Uterus (tissue), 4 donors: ENCODE data around the gene SPATA18. TPM values are rescaled to one million over a fixed set of nuclear protein-coding genes. Genes with fewer than 3 reads are reported as not detected.

Experiments
- DNase-seq, 2 donors: peaks; one replicate each; pipeline ENCODE4 v3.0.0-alpha.2; 2019 to 2020
- H3K27ac ChIP-seq, 2 donors: fragments of 200-600 bp; sonication (generic); 1 replicate in 1 of 2; 2 replicates in 1 of 2; pipeline ENCODE4 v1.5.1; 2016 to 2018
- H3K27me3 ChIP-seq, 2 donors: fragments of 200-600 bp; sonication (generic); one replicate each; pipeline ENCODE4 v1.5.1; 2018 to 2019; ENCODE audit warnings: control low read depth in 1 of 2
- H3K36me3 ChIP-seq, 2 donors: fragments of 200-600 bp; sonication (generic); one replicate each; pipeline ENCODE4 v1.5.1; 2019; ENCODE audit warnings: control low read depth in 1 of 2
- H3K4me1 ChIP-seq, 2 donors: fragments of 200-600 bp; sonication (generic); one replicate each; pipeline ENCODE4 v1.5.1; 2018 to 2019; ENCODE audit warnings: control low read depth in 1 of 2
- H3K4me3 ChIP-seq, 2 donors: fragments of 200-600 bp; sonication (generic); 1 replicate in 1 of 2; 2 replicates in 1 of 2; pipeline ENCODE4 v1.5.1; 2018 to 2019; ENCODE audit warnings: mild to moderate bottlenecking in 1 of 2
- H3K9me3 ChIP-seq, 2 donors: fragments of 200-600 bp; sonication (generic); one replicate each; pipeline ENCODE4 v1.5.1; 2019; ENCODE audit warnings: control low read depth in 1 of 2
- CTCF ChIP-seq, 4 experiments: fragments of 200-600 bp in 2 of 4; fragments of 450-650 bp in 2 of 4; sonication (generic) in 2 of 4; IDR thresholded peaks; one replicate each; pipeline ENCODE4 v1.5.1; 2016 to 2019; ENCODE audit warnings: antibody characterized with exemption in 4 of 4, mild to moderate bottlenecking in 2 of 4, moderate library complexity in 1 of 4
- POLR2A ChIP-seq, 2 donors: fragments of 450-650 bp; IDR thresholded peaks; one replicate each; pipeline ENCODE4 v1.6.1; 2016; ENCODE audit warnings: antibody characterized with exemption in 2 of 2, mild to moderate bottlenecking in 1 of 2, moderate library complexity in 1 of 2
- intact Hi-C: fragments of 100-400 bp; cut with DNase I; formaldehyde crosslinking; loops from one replicate; pipeline ENCODE4 v1.15.1; 2023; ENCODE audit warnings: low total_unique reads
- total RNA-seq, 4 donors: library from RNA; depleted of rRNA in 3 of 4; stranded (reverse); fragments of >200 nt in 3 of 4; gene quantifications; one replicate each; pipeline versions ENCODE4 v1.1.0 to v1.2.4, GENCODE V29; 2014 to 2023
- donor health status: DM: yes; HTN: yes; CAD: no.

The SPATA18 gene
- total RNA-seq, 4 donors from 2014 or later, result under 0.01 to 12.2 (median 4.2) TPM

GRCh38 chr4:52017814-52018213, 33.3 kb upstream of the SPATA18 start:
- Histone ChIP-seq H3K4me1 (no peaks in the 10 kb centered on the region), H3K27me3 (no peaks in the 10 kb centered on the region), H3K27ac (no peak overlapping the region), H3K4me3 (no peak overlapping the region), H3K36me3 (no peaks in the 10 kb centered on the region), H3K9me3 (no peaks in the 10 kb centered on the region)
- no peak for DNase-seq
- intact Hi-C loops, result no loop called here
- TF ChIP-seq POLR2A (IDR thresholded peaks at IDR 0.05) (no peak), CTCF (IDR thresholded peaks at IDR 0.05) (no peak)

GRCh38 chr4:52019936-52020657, 31.0 kb upstream of the SPATA18 start, which contains the start of gene LRRC66:
TSS of gene LRRC66 (minus strand) at chr4:52020363. CDS start at chr4:52017613, 2,750 bp downstream.
- Histone ChIP-seq H3K27ac (no peak within 1 kb of the TSS), H3K27me3 (no peaks in the 10 kb centered on the region), H3K4me3 (no peak within 1 kb of the TSS), H3K36me3 (no peaks in the 10 kb centered on the region), H3K9me3 (no peaks in the 10 kb centered on the region), H3K4me1 (no peaks in the 10 kb centered on the region)
- no peak for TF ChIP-seq CTCF (IDR thresholded peaks at IDR 0.05)
- TF ChIP-seq POLR2A (IDR thresholded peaks at IDR 0.05), result no peak
- no peak for DNase-seq
- intact Hi-C loops, result no loop called here

- no peaks in the 10 kb centered on the region for H3K36me3 ChIP-seq
- no peaks in the 10 kb centered on the region for H3K27me3 ChIP-seq
- H3K27ac ChIP-seq, result no peak overlapping the region
- no peaks in the 10 kb centered on the region for H3K9me3 ChIP-seq
- H3K4me1 ChIP-seq, result no peaks in the 10 kb centered on the region
- TF ChIP-seq CTCF (IDR thresholded peaks at IDR 0.05) (no peak), POLR2A (IDR thresholded peaks at IDR 0.05) (no peak)
- DNase-seq, result no peak
- intact Hi-C loops, result no loop called here
- H3K4me3 ChIP-seq, result no peak overlapping the region
Measured at GRCh38 chr4:52028970-52029369, 22.1 kb upstream of the SPATA18 start.

- TF ChIP-seq CTCF (IDR thresholded peaks at IDR 0.05), result no peak
- TF ChIP-seq POLR2A (IDR thresholded peaks at IDR 0.05), result no peak
- intact Hi-C loops, result no loop called here
- Histone ChIP-seq H3K27ac (no peak overlapping the region), H3K4me1 (peaks cover 0 to 7% of the 10 kb centered on the region in 2 donors), H3K4me3 (no peak overlapping the region), H3K9me3 (no peaks in the 10 kb centered on the region), H3K36me3 (no peaks in the 10 kb centered on the region), H3K27me3 (no peaks in the 10 kb centered on the region)
- no peak for DNase-seq
Measured at GRCh38 chr4:52032005-52032404, 19.1 kb upstream of the SPATA18 start.

GRCh38 chr4:52035190-52035589, 15.9 kb upstream of the SPATA18 start:
- H3K27me3 ChIP-seq, result no peaks in the 10 kb centered on the region
- H3K27ac ChIP-seq, result no peak overlapping the region
- H3K4me1 ChIP-seq, result peaks cover 0 to 7% of the 10 kb centered on the region in 2 donors
- DNase-seq, result no peak
- TF ChIP-seq POLR2A (IDR thresholded peaks at IDR 0.05) (no peak), CTCF (IDR thresholded peaks at IDR 0.05) (no peak)
- no peak overlapping the region for H3K4me3 ChIP-seq
- no peaks in the 10 kb centered on the region for H3K9me3 ChIP-seq
- H3K36me3 ChIP-seq, result no peaks in the 10 kb centered on the region
- intact Hi-C loops, result no loop called here
